GM18873 (cell line): ENCODE data around the gene CEP128.

Experiments used
- ATAC-seq: cut with Tn5 transposase; IDR thresholded peaks from one replicate; pipeline ENCODE4 v1.9.1; 2021; ENCODE audit warnings: mild to moderate bottlenecking, moderate library complexity, moderate number of reproducible peaks; ENCODE audit not compliant: unreplicated experiment, low FRiP score

The CEP128 gene

DNA sequence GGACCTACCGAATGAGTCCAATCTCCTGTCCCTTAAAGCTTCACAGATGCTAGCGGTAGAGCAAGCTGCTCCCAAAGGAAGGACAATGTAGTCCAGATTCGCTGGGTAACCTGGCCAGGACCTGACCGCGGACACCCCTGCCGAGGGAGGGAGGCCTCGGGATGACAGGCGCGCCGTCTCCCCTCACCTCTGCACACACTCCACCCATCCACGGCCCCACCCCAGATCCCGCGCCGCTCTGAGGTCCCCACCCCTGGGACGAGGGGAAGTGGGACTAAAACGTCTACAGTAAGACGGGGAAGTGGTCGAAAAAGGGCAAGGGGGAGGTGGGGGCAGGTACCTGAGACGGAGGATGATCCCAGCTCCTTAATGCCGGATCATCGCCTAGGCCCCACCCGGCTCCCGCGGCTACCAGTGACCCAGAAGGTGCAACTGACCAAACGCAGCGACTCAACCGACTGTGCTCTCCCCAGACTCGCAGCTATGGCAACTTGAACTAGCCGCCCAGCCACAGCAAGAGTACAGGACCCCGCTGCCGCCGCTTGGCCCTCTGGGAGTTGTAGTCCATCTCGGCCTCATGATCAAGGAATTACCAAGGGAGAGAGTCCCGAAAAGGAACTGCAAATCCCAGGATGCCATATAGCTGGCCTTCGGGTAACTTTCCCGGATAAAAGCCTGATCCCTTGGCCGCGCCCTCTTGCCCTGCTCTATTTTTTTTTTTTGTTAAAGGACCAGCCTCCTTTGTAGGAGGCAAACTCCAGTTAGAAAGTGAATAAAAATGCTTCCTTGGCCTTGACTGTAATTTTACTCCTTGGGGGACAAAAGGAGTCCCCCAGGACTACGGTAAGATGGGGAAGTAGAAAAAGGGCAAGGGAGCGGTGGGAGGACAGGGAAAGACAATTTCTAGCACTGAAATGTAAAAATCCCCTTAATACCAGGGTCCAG lies at the start of gene CEP128:
Gene CEP128 (minus strand): TSS at position 498 of the 945 bp plus-strand sequence.
- ATAC-seq, result peak; percentile 95

DNA sequence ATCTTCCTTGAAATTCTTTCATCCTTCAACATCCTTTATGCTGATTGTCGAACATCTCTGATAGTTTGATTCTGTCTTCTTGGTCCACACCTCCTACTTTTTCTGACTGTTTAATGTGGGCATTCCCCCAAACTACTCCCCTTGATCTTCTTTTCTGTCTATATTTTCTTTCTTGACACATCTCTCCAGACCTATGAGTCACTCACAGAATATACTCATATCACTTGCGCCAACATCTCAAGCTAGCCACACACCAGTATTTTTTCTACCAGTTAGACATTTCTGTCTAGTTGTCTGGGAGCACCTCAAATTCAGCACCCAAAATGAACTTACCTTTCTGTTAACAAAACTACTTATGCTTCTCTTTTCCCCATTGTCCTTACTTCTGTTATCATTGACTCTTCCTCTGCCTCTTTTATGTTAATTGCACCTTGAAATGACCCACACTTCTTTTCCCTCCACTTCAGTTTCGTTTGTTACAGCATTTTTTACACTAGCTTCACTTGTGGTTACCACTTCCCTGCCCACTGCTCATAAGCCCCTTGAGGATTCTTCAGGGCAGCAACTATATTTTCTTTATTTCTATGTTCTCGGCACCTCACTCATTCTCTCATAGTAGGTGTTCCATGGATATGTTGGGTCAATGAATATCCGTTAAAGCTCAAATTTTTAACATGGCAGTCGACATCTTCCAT lies 47.3 kb upstream of the CEP128 start:
- ATAC-seq, result no peak

GRCh38 chr14:80988192-80988591 lies 46.7 kb upstream of the CEP128 start:
- no peak for ATAC-seq

DNA sequence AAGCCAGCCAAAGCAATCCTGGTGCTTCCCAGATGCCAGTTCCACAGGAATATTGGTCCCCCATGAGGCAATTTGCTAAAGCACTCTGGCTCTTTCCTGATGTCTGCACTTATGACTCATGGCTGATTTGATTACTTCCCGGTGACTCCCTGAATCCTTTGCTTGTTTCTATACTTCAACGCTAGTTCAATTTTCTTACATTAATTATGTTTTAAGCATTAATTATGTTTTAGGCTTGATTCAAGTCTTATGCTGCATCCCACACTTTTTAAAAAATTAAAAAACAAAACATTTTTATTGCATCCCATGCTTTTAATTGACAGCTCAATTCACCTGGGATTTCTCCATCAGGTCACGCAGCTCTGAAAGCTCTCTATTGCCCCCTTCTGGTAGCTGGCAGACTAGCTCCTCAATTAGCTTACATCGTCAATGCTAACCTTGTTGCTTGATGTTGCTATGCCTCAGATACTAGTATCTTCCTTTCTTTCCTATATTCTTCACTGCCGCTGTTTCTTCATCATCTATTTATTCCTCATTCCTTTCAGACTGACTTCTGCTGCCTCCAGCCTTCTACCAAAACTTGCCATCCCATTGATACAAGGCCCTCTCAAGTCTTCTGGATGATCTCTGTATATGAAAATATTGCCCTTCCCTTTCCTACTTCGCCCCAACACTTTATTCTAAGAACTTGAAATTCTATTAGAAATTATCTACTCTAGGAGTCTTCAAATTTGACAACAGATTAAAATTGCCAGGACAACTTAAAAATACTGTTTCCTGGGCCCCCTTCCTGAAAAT lies 45.9 kb upstream of the CEP128 start:
- peak; percentile 73 for ATAC-seq

GRCh38 chr14:80982711-80983110 lies 41.2 kb upstream of the CEP128 start:
- ATAC-seq, result no peak

- ATAC-seq, result no peak
Measured at GRCh38 chr14:80981673-80982072, 40.1 kb upstream of the CEP128 start.

GRCh38 chr14:80981156-80981555 lies 39.6 kb upstream of the CEP128 start:
- ATAC-seq, result no peak

- ATAC-seq, result no peak
Measured at GRCh38 chr14:80979951-80980350, 38.4 kb upstream of the CEP128 start.

GRCh38 chr14:80978403-80978802 lies 36.9 kb upstream of the CEP128 start:
- peak; percentile 78 for ATAC-seq

- no peak for ATAC-seq
Measured at GRCh38 chr14:80977221-80977620, 35.7 kb upstream of the CEP128 start.

DNA sequence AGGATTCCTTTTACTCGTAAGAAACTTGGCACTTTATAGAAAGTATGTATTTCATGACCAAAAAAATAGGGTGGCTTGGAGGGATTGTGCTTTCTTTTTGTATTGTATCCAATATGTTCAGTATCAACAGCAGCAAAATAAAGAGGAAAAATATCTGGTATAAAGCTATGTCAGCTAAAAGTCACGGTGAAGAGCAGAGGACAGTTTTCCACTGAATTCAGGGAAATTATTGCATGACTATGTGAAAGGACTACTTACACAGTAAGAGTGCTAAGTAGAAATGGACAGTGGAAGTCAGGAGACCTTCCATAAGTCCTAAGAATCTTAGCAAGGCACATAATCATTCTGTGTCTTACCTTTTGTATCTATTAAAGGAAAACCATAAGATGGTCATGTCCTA lies 33.1 kb upstream of the CEP128 start:
- ATAC-seq, result no peak

DNA sequence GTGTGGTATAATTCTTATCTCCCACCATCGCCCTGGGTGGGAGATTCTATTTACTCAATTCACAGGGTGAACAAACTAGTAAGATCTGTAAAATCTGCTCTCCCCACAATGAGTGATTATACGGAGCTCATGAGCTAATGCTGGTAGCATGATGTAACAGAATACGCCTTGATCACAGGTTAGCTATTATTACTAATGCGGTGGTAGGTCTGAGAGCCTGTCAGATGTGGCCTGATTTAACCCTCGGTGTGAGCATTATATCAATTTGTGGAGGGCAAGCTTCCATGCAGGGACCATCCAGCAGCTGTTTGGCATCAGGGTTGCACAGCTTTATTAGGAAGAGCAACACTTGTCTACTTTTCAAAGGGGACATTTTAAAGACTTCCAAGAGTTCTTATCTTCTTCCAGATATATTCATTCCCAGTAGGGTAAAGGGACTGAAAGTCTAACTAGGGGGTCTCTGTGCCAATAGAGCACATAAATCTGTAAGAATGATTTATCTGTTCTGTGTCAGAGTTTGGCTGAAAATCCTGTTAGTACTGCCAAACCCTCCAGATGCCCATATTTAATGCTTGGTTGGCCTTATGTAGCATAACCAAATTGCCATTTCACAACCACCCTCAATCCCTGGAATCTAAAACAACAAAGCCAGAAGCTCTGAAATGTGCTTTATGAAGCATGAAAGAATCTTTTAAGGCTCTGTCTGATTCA lies 32.5 kb upstream of the CEP128 start:
- ATAC-seq, result no peak

DNA sequence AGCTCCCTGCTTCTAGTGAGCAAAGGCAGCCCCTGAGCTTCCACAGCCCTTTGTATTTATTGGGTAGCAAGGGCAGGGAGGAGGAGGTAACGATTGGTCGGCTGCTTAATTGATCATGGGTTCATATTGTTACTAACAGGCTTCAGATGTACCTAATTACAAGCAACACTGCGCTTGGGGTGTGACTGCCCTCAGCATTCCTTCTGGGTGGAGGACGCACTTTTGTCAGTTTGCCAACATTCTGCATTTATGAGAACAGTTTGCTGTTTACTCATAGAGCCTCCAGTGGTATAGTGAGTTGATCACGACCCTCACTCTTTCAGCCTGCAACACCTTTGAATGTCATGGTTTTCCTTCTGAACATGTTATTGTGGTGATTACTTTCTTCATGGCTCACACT lies 23.5 kb upstream of the CEP128 start:
- ATAC-seq, result no peak

GRCh38 chr14:80959496-80959895 lies 18.0 kb upstream of the CEP128 start:
- peak; percentile 98 for ATAC-seq

DNA sequence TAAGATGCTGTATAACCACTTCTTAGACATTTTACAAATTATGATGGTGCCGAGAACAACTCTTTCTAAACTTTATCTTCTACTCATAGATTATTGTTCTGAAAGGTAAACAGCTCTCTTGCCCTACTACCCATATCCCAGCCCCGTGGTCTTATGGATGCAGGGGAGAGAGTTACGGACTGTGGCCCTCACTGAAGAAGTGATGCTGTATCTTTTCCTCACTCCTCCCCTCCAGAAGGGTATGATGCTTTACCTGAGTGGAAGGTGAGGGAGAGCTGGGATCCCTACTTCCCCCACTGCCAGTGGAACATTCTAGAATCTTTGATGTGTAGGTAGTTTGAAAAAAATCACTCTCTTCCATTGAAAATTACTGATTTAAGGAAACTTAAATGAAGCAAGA lies 17.4 kb upstream of the CEP128 start:
- ATAC-seq, result no peak

- no peak for ATAC-seq
Measured at GRCh38 chr14:80958226-80958625, 16.7 kb upstream of the CEP128 start.

DNA sequence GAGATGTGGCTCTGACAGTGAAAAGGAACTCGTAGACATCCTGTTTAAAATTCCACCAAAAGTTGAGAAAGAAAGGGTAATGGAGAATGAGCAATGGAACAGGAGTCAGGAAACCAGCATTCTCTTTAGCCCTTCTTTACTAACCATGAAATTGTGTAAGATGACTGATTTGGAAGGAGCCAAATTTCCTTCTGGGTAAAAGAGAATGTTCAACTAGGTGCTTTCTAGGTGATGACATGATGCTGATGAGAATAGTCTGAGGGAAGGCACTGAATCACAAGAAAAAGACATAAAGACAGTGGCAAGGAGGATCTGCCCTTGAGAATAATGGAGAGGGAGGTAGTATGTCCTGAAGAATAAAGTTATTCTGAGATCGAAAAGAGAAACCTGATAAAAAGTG lies 16.1 kb upstream of the CEP128 start:
- ATAC-seq, result no peak

DNA sequence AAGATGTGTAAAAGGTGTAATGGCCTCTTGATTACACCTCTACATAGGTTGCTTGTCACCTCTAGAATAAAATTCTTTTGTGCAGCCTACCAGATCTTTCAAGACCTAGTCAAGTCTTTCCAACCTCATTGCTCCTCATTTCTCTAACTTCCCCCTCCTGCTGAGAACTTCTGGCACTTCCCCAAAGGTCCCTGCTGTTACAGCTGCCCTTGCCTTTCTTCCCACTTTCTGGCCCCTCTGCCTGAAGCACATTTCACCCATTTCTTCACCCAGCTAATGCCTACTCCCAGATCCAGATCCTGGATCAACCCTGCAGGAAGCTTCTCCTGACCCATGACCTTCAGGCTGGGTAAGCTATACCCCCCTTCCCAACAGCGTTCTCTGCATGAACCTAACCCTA lies 15.4 kb upstream of the CEP128 start:
- no peak for ATAC-seq

- ATAC-seq, result no peak
Measured at GRCh38 chr14:80956102-80956501, 14.6 kb upstream of the CEP128 start.

- ATAC-seq, result no peak
Measured at GRCh38 chr14:80955416-80955941, 13.9 kb upstream of the CEP128 start, which contains the start of gene TSHR. Gene TSHR, plus strand, starts transcription at chr14:80955621. Its CDS starts 60 bp downstream, at chr14:80955681.
